HG03025 (cell line): Measurements from ENCODE around the gene ICOS.
"Not testable (repeated sequence)": the region's sequence is repeated elsewhere in the genome, so short reads cannot be mapped to it uniquely, and the experiment has no call there.

Experiments
- ATAC-seq: cut with Tn5 transposase; IDR thresholded peaks from one replicate; pipeline ENCODE4 v1.9.1; 2021; ENCODE audit warnings: mild to moderate bottlenecking, moderate library complexity; ENCODE audit not compliant: unreplicated experiment, low FRiP score

ICOS gene

GRCh38 chr2:203916756-203917155, 19.8 kb upstream of the ICOS start:
- ATAC-seq: no peak

GRCh38 chr2:203918264-203918663, 18.3 kb upstream of the ICOS start:
- ATAC-seq: no peak

GRCh38 chr2:203918839-203919238, 17.7 kb upstream of the ICOS start:
- no peak for ATAC-seq

GRCh38 chr2:203925512-203926158, 10.9 kb upstream of the ICOS start:
- no peak for ATAC-seq

- ATAC-seq: no peak
Observed at GRCh38 chr2:203928849-203929248, 7.7 kb upstream of the ICOS start.

GRCh38 chr2:203931262-203931661, 5.3 kb upstream of the ICOS start:
- not testable (repeated sequence) for ATAC-seq

GRCh38 chr2:203934041-203934492, 2.5 kb upstream of the ICOS start:
- no peak for ATAC-seq

GRCh38 chr2:203934711-203935438, 1.7 kb upstream of the ICOS start:
- no peak for ATAC-seq

- no peak for ATAC-seq
Observed at GRCh38 chr2:203935568-203935967, 995 bp upstream of the ICOS start.

GRCh38 chr2:203936949-203937348, 386 bp downstream of the ICOS start:
- no peak for ATAC-seq

- ATAC-seq: no peak
Observed at GRCh38 chr2:203937788-203938187, 1.2 kb downstream of the ICOS start.

- ATAC-seq: no peak
Observed at GRCh38 chr2:203940039-203940438, 3.5 kb downstream of the ICOS start.

GRCh38 chr2:203943493-203944382, 7.2 kb downstream of the ICOS start:
- ATAC-seq: not testable (repeated sequence)

- ATAC-seq: no peak
Observed at GRCh38 chr2:203948733-203949132, 12.2 kb downstream of the ICOS start.

- ATAC-seq: no peak
Observed at GRCh38 chr2:203949228-203949627, 12.7 kb downstream of the ICOS start.

- no peak for ATAC-seq
Observed at GRCh38 chr2:203951366-203951902, 14.9 kb downstream of the ICOS start.

- no peak for ATAC-seq
Observed at GRCh38 chr2:203959265-203959664, 22.7 kb downstream of the ICOS start.

- ATAC-seq: no peak
Observed at GRCh38 chr2:203959672-203960071, 23.1 kb downstream of the ICOS start.

GRCh38 chr2:203960811-203961210, 24.2 kb downstream of the ICOS start:
- no peak for ATAC-seq

- not testable (repeated sequence) for ATAC-seq
Observed at GRCh38 chr2:203965190-203965589, 28.6 kb downstream of the ICOS start.

- ATAC-seq: no peak
Observed at GRCh38 chr2:203971251-203971650, 34.7 kb downstream of the ICOS start.
